SK-N-SH (cell line): Measurements from ENCODE around the gene KCTD15. TPM values are rescaled to one million over a fixed set of nuclear protein-coding genes. Genes with fewer than 3 reads are reported as not detected.

Source experiments
- CTCF ChIA-PET: fragments of 300-600, 350-600 bp; formaldehyde crosslinking; extraction: SDS; loops from one replicate; lab custom pipeline; 2021; lab: Yijun Ruan, JAX
- POLR2A ChIA-PET: fragments of 350-600 bp; sonication (Branson Sonifier 250); formaldehyde crosslinking; extraction: SDS; loops from one replicate; lab custom pipeline; 2020; ENCODE audit warnings: antibody characterized with exemption, inconsistent platforms; lab: Yijun Ruan, JAX
- DNase-seq: peaks from one replicate; pipeline ENCODE4 v3.0.0; 2012
- H2AFZ ChIP-seq: fragments of 200-600 bp; sonication (generic); 2 replicates; pipeline ENCODE4 v1.8.1; 2016; ENCODE audit warnings: antibody characterized with exemption, mild to moderate bottlenecking, low read depth
- H3F3A ChIP-seq: fragments of 200-600 bp; sonication (generic); replicated peaks from 2 replicates; pipeline ENCODE3; 2016; ENCODE audit warnings: antibody characterized with exemption, mild to moderate bottlenecking; ENCODE audit not compliant: insufficient read depth
- H3K27ac ChIP-seq, 2 experiments: fragments of 200-500 bp in 1 of 2; fragments of 200-600 bp in 1 of 2; sonication (Bioruptor generic) in 1 of 2; sonication (generic), shearing (Covaris generic) in 1 of 2; 2 replicates each; pipeline versions ENCODE4 v1.5.1 to v1.6.1; 2014 to 2016; ENCODE audit warnings: low read depth in 2 of 2, inconsistent platforms in 1 of 2, low read length in 1 of 2, mild to moderate bottlenecking in 1 of 2, mixed read lengths in 1 of 2
- H3K27me3 ChIP-seq: fragments of 200-600 bp; sonication (generic), shearing (Covaris generic); 2 replicates; pipeline ENCODE4 v1.6.1; 2016; ENCODE audit warnings: mixed run types; ENCODE audit not compliant: insufficient read depth
- H3K36me3 ChIP-seq, 2 experiments: fragments of 200-500 bp in 1 of 2; fragments of 200-600 bp in 1 of 2; sonication (Bioruptor generic) in 1 of 2; sonication (generic) in 1 of 2; replicated peaks in 1 of 2; 2 replicates each; pipeline versions ENCODE3 to v1.5.1; 2014 to 2016; ENCODE audit warnings: low read length in 1 of 2, mild to moderate bottlenecking in 1 of 2; ENCODE audit not compliant: insufficient read depth in 2 of 2, control insufficient read depth in 1 of 2
- H3K4me1 ChIP-seq, 2 experiments: fragments of 200-500 bp in 1 of 2; fragments of 200-600 bp in 1 of 2; sonication (Bioruptor generic) in 1 of 2; sonication (generic), shearing (Covaris generic) in 1 of 2; 2 replicates each; pipeline versions ENCODE4 v1.5.1 to v1.6.1; 2014 to 2016; ENCODE audit warnings: low read depth in 1 of 2, low read length in 1 of 2, mixed run types in 1 of 2; ENCODE audit not compliant: insufficient read depth in 2 of 2, control insufficient read depth in 1 of 2
- H3K4me2 ChIP-seq: fragments of 200-600 bp; sonication (generic), shearing (Covaris generic); 2 replicates; pipeline ENCODE4 v1.6.1; 2017; ENCODE audit warnings: mixed run types
- H3K4me3 ChIP-seq, 2 experiments: fragments of 200-500 bp in 1 of 2; fragments of 200-600 bp in 1 of 2; sonication (Bioruptor generic) in 1 of 2; sonication (generic), shearing (Covaris generic) in 1 of 2; 2 replicates each; pipeline versions ENCODE4 v1.5.1 to v1.8.1; 2014 to 2016; ENCODE audit warnings: low read depth in 2 of 2, inconsistent platforms in 1 of 2, low read length in 1 of 2, mild to moderate bottlenecking in 1 of 2, mixed read lengths in 1 of 2, moderate library complexity in 1 of 2
- H3K79me2 ChIP-seq: fragments of 200-600 bp; sonication (generic); 2 replicates; pipeline ENCODE4 v1.8.1; 2017; ENCODE audit warnings: mild to moderate bottlenecking; ENCODE audit not compliant: insufficient read depth
- H3K9ac ChIP-seq: fragments of 200-600 bp; sonication (generic); 2 replicates; pipeline ENCODE4 v1.6.1; 2017; ENCODE audit warnings: mixed run types
- H3K9me2 ChIP-seq: fragments of 200-600 bp; sonication (generic); 2 replicates; pipeline ENCODE4 v1.6.1; 2017; ENCODE audit warnings: mixed run types
- H3K9me3 ChIP-seq: fragments of 200-600 bp; sonication (generic); 2 replicates; pipeline ENCODE4 v1.6.1; 2017; ENCODE audit warnings: mixed run types, mild to moderate bottlenecking, moderate library complexity
- H4K20me1 ChIP-seq: fragments of 200-600 bp; sonication (generic); 2 replicates; pipeline ENCODE4 v1.6.1; 2017; ENCODE audit warnings: mild to moderate bottlenecking, mixed run types; ENCODE audit not compliant: insufficient read depth
- ELF1 ChIP-seq: IDR thresholded peaks from 2 replicates; pipeline ENCODE4 v1.4.0; 2012
- EP300 ChIP-seq, 2 experiments: IDR thresholded peaks; 2 replicates each; pipeline versions ENCODE4 v1.4.0 to v1.6.1; 2012; ENCODE audit warnings: borderline replicate concordance in 1 of 2, low read depth in 1 of 2, low read length in 1 of 2
- FOSL2 ChIP-seq: IDR thresholded peaks from 2 replicates; pipeline ENCODE4 v1.4.0; 2012; ENCODE audit warnings: low read depth, mild to moderate bottlenecking, moderate library complexity, borderline replicate concordance
- FOXJ3 ChIP-seq: sonication (generic); formaldehyde crosslinking; IDR thresholded peaks from 2 replicates; pipeline ENCODE4 v1.5.1; 2020; ENCODE audit warnings: mild to moderate bottlenecking, missing genetic modification reagents
- FOXM1 ChIP-seq: IDR thresholded peaks from 2 replicates; pipeline ENCODE4 v1.4.0; 2012; ENCODE audit warnings: low read depth, mild to moderate bottlenecking
- GABPA ChIP-seq: IDR thresholded peaks from 2 replicates; pipeline ENCODE4 v1.4.0; 2012; ENCODE audit warnings: low read depth, mild to moderate bottlenecking
- GATA2 ChIP-seq: sonication (generic); formaldehyde crosslinking; IDR thresholded peaks from 2 replicates; pipeline ENCODE4 v1.5.0; 2020; ENCODE audit warnings: mild to moderate bottlenecking, missing genetic modification reagents
- JUND ChIP-seq: IDR thresholded peaks from 2 replicates; pipeline ENCODE4 v1.4.0; 2012
- MEF2A ChIP-seq: IDR thresholded peaks from 2 replicates; pipeline ENCODE4 v1.4.0; 2012; ENCODE audit warnings: low read depth, borderline replicate concordance
- MXI1 ChIP-seq: IDR thresholded peaks from 2 replicates; pipeline ENCODE4 v1.6.1; 2012; ENCODE audit warnings: mild to moderate bottlenecking, low read depth, low read length, improper control_type of control experiment
- NFIC ChIP-seq: IDR thresholded peaks from 2 replicates; pipeline ENCODE4 v1.4.0; 2012; ENCODE audit warnings: borderline replicate concordance
- POLR2AphosphoS5 ChIP-seq: IDR thresholded peaks from 2 replicates; pipeline ENCODE4 v1.6.1; 2012; ENCODE audit warnings: low read depth, low read length
- RAD21 ChIP-seq: IDR thresholded peaks from 2 replicates; pipeline ENCODE4 v1.6.1; 2012; ENCODE audit warnings: mild to moderate bottlenecking, low read length
- RFX5 ChIP-seq: IDR thresholded peaks from 2 replicates; pipeline ENCODE4 v1.6.1; 2012; ENCODE audit warnings: mild to moderate bottlenecking, improper control_type of control experiment, low read length
- SIN3A ChIP-seq: IDR thresholded peaks from 2 replicates; pipeline ENCODE4 v1.6.1; 2012; ENCODE audit warnings: low read depth, mild to moderate bottlenecking, low read length, moderate library complexity, borderline replicate concordance
- SMC3 ChIP-seq: IDR thresholded peaks from 2 replicates; pipeline ENCODE4 v1.6.1; 2012; ENCODE audit warnings: low read depth, low read length, improper control_type of control experiment
- TAF1 ChIP-seq: IDR thresholded peaks from 2 replicates; pipeline ENCODE4 v1.6.1; 2012; ENCODE audit warnings: low read depth, mild to moderate bottlenecking, low read length, moderate library complexity, borderline replicate concordance
- TCF12 ChIP-seq: IDR thresholded peaks from 2 replicates; pipeline ENCODE4 v1.4.0; 2012
- TEAD4 ChIP-seq: IDR thresholded peaks from 2 replicates; pipeline ENCODE4 v1.4.0; 2012; ENCODE audit warnings: mild to moderate bottlenecking, borderline replicate concordance; ENCODE audit not compliant: insufficient read depth
- YY1 ChIP-seq: IDR thresholded peaks from 2 replicates; pipeline ENCODE4 v1.4.0; 2012; ENCODE audit warnings: low read depth, mild to moderate bottlenecking
- WGBS: methylation state at CpG from one replicate; pipeline ENCODE4 v1.1.6; 2017; ENCODE audit warnings: low lambda C conversion rate; 5-methylcytosine and 5-hydroxymethylcytosine counted together
- polyA plus RNA-seq, 3 experiments: library from polyadenylated mRNA; depleted of rRNA; stranded (reverse); fragments of >200 nt; gene quantifications; 2 replicates each; pipeline ENCODE4 v1.2.3, GENCODE V29; 2012
- TF ChIP-seq, protein P1 (sequence below): IDR thresholded peaks from 2 replicates; pipeline ENCODE4 v1.4.0; 2012; ENCODE audit warnings: low read depth, borderline replicate concordance
- TF ChIP-seq, protein P2 (sequence below): fragments of 150-350 bp; IDR thresholded peaks from 2 replicates; pipeline ENCODE4 v1.6.1; 2016; ENCODE audit warnings: mild to moderate bottlenecking, low read depth, low read length
- TF ChIP-seq, protein P3 (sequence below): fragments of 200-600 bp; sonication (generic); IDR thresholded peaks from 2 replicates; pipeline ENCODE4 v1.6.1; 2017; ENCODE audit warnings: antibody characterized with exemption, mild to moderate bottlenecking, moderate library complexity
- TF ChIP-seq, protein P4 (sequence below): IDR thresholded peaks from 2 replicates; pipeline ENCODE4 v1.4.0; 2012; ENCODE audit warnings: low read depth, borderline replicate concordance

The KCTD15 gene
- polyA plus RNA-seq, 1 of the 3 experiments (the other 2 are of a cell fraction): 15.5 TPM

DNA sequence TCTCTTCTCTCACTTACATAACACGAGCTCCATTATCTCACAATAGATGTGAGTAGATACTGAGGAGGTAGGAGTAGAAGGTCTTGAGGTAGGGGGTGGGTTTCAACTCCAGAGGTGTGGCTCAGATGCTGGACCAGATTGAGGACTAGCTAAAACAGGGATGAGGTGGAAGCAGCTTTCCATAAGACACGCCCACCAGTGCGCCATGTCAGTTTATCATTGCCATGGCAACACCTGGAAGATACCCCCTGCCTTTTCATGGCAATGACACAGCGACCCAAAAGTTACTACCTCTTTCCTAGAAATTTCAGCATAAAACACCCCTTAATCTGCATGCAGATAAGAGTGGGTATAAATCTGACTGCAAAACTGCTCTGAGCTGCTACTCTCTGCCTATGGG is 44.1 kb downstream of the KCTD15 start:
- Histone ChIP-seq H3K27me3 (no peaks in the 10 kb centered on the region), H3F3A (no peaks in the 10 kb centered on the region), H4K20me1 (no peaks in the 10 kb centered on the region), H3K36me3 (no peaks in the 10 kb centered on the region), H3K4me3 (no peak overlapping the region), H3K27ac (no peak overlapping the region), H3K4me1 (no peaks in the 10 kb centered on the region; a peak in 1 of 4 replicates), H3K4me2 (no peak overlapping the region), H3K9me3 (no peaks in the 10 kb centered on the region), H3K9me2 (no peaks in the 10 kb centered on the region), H2AFZ (no peak overlapping the region), H3K9ac (no peak overlapping the region), H3K79me2 (no peaks in the 10 kb centered on the region)
- CTCF ChIA-PET: interaction anchor here (0.8 to 1.3 kb wide), 3 partner anchors 63 to 157 kb away, joined by 3 to 6 read pairs (median 3); no protein-coding TSS in a partner anchor
- WGBS: 34% methylated on average over 4 of the region's 4 CpGs
- no peak for DNase-seq
- TF ChIP-seq GABPA (no peak), EP300 (IDR thresholded peaks at IDR 0.05; ENCODE audit: borderline replicate concordance in 1 of 2, low read depth in 1 of 2, low read length in 1 of 2) (no peak), NFIC (no peak), YY1 (no peak), FOSL2 (no peak), SIN3A (no peak), GATA2 (CRISPR knock-in tag) (no peak), TEAD4 (no peak), RAD21 (no peak), TAF1 (no peak), MEF2A (no peak), FOXJ3 (no peak), SMC3 (no peak), FOXM1 (no peak), TCF12 (no peak)
- TF ChIP-seq, protein P1, sequence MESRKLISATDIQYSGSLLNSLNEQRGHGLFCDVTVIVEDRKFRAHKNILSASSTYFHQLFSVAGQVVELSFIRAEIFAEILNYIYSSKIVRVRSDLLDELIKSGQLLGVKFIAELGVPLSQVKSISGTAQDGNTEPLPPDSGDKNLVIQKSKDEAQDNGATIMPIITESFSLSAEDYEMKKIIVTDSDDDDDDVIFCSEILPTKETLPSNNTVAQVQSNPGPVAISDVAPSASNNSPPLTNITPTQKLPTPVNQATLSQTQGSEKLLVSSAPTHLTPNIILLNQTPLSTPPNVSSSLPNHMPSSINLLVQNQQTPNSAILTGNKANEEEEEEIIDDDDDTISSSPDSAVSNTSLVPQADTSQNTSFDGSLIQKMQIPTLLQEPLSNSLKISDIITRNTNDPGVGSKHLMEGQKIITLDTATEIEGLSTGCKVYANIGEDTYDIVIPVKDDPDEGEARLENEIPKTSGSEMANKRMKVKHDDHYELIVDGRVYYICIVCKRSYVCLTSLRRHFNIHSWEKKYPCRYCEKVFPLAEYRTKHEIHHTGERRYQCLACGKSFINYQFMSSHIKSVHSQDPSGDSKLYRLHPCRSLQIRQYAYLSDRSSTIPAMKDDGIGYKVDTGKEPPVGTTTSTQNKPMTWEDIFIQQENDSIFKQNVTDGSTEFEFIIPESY: no peak
- TF ChIP-seq, protein P2, sequence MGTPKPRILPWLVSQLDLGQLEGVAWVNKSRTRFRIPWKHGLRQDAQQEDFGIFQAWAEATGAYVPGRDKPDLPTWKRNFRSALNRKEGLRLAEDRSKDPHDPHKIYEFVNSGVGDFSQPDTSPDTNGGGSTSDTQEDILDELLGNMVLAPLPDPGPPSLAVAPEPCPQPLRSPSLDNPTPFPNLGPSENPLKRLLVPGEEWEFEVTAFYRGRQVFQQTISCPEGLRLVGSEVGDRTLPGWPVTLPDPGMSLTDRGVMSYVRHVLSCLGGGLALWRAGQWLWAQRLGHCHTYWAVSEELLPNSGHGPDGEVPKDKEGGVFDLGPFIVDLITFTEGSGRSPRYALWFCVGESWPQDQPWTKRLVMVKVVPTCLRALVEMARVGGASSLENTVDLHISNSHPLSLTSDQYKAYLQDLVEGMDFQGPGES: no peak
- POLR2A ChIA-PET: interaction anchor here (1.6 kb wide), 1 partner anchor 21 kb away, joined by 4 read pairs; no protein-coding TSS in a partner anchor

DNA sequence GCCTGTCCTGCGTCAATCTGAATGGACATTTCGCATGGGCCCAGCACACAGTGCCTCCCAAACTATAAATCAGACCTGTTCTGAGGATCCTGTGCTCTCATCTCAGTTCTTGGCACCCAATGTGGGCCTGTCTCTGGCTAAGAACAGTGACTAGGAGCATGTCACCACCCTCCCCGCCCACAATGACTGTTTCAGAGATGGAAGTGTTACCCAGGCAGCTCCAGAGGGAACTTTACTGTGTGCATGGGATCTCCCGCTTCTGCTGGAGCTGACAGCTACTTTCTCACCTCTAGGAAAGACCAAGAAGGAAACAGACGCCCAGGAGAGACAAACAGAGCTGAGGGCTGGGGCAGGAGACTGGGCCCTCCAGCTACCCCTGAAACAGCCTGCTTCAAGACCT is 45.0 kb downstream of the KCTD15 start:
- no peaks in the 10 kb centered on the region for H3K9me2 ChIP-seq
- no peak overlapping the region for H3K4me2 ChIP-seq
- WGBS: 39% methylated on average over 5 of the region's 5 CpGs
- no peak overlapping the region for H3K9ac ChIP-seq
- no peak overlapping the region for H3K4me3 ChIP-seq
- CTCF ChIA-PET: interaction anchor here (0.8 to 1.3 kb wide), 2 partner anchors 64 to 151 kb away, joined by 3 read pairs; no protein-coding TSS in a partner anchor
- no peaks in the 10 kb centered on the region for H3K27me3 ChIP-seq
- no peaks in the 10 kb centered on the region for H3K79me2 ChIP-seq
- H3K36me3 ChIP-seq: no peaks in the 10 kb centered on the region
- H3F3A ChIP-seq: no peaks in the 10 kb centered on the region
- TF ChIP-seq, protein P3, sequence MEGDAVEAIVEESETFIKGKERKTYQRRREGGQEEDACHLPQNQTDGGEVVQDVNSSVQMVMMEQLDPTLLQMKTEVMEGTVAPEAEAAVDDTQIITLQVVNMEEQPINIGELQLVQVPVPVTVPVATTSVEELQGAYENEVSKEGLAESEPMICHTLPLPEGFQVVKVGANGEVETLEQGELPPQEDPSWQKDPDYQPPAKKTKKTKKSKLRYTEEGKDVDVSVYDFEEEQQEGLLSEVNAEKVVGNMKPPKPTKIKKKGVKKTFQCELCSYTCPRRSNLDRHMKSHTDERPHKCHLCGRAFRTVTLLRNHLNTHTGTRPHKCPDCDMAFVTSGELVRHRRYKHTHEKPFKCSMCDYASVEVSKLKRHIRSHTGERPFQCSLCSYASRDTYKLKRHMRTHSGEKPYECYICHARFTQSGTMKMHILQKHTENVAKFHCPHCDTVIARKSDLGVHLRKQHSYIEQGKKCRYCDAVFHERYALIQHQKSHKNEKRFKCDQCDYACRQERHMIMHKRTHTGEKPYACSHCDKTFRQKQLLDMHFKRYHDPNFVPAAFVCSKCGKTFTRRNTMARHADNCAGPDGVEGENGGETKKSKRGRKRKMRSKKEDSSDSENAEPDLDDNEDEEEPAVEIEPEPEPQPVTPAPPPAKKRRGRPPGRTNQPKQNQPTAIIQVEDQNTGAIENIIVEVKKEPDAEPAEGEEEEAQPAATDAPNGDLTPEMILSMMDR: no peak
- TF ChIP-seq POLR2AphosphoS5: no peak
- TF ChIP-seq RFX5: no peak
- TF ChIP-seq MEF2A: no peak
- no peak for TF ChIP-seq RAD21
- no peak for TF ChIP-seq FOSL2
- TF ChIP-seq SMC3: no peak
- TF ChIP-seq, protein P4, sequence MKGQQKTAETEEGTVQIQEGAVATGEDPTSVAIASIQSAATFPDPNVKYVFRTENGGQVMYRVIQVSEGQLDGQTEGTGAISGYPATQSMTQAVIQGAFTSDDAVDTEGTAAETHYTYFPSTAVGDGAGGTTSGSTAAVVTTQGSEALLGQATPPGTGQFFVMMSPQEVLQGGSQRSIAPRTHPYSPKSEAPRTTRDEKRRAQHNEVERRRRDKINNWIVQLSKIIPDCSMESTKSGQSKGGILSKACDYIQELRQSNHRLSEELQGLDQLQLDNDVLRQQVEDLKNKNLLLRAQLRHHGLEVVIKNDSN: no peak
- no peak for TF ChIP-seq ELF1
- TF ChIP-seq EP300 (IDR thresholded peaks at IDR 0.05; ENCODE audit: borderline replicate concordance in 1 of 2, low read depth in 1 of 2, low read length in 1 of 2): no peak
- TF ChIP-seq NFIC: no peak
- no peak for TF ChIP-seq MXI1
- no peak for TF ChIP-seq GABPA
- no peak for TF ChIP-seq TCF12
- no peak for TF ChIP-seq JUND
- no peaks in the 10 kb centered on the region; a peak in 1 of 4 replicates for H3K4me1 ChIP-seq
- no peak for DNase-seq
- H4K20me1 ChIP-seq: no peaks in the 10 kb centered on the region
- no peak overlapping the region for H2AFZ ChIP-seq
- H3K27ac ChIP-seq: no peak overlapping the region
- no peaks in the 10 kb centered on the region for H3K9me3 ChIP-seq
- POLR2A ChIA-PET: interaction anchor here (1.6 kb wide), 1 partner anchor 22 kb away, joined by 4 read pairs; no protein-coding TSS in a partner anchor
